Fibroblast of lung (primary cell): ENCODE results near the gene S100A5. TPM values are rescaled to one million over a fixed set of nuclear protein-coding genes. Genes with fewer than 3 reads are reported as not detected.

Experiments used
- DNase-seq, 2 donors: peaks; one replicate each; pipeline versions ENCODE4 v3.0.0 to v3.0.0-alpha.2; 2010; ENCODE audit warnings: low read depth in 2 of 2
- H2AFZ ChIP-seq: 2 replicates; pipeline ENCODE4 v1.5.1; 2012; ENCODE audit warnings: low read length, control low read depth, inconsistent platforms
- H3K27ac ChIP-seq: 2 replicates; pipeline ENCODE4 v1.5.1; 2011; ENCODE audit warnings: low read length, control low read depth; ENCODE audit not compliant: insufficient read depth
- H3K27me3 ChIP-seq: 2 replicates; pipeline ENCODE4 v1.5.1; 2011; ENCODE audit warnings: mild to moderate bottlenecking, low read length; ENCODE audit not compliant: control insufficient read depth, insufficient read depth
- H3K36me3 ChIP-seq: 2 replicates; pipeline ENCODE4 v1.5.1; 2011; ENCODE audit warnings: low read length; ENCODE audit not compliant: control insufficient read depth, insufficient read depth
- H3K4me1 ChIP-seq: 2 replicates; pipeline ENCODE4 v1.5.1; 2011; ENCODE audit warnings: low read length; ENCODE audit not compliant: control insufficient read depth, insufficient read depth; ENCODE audit errors: extremely low read depth
- H3K4me2 ChIP-seq: 2 replicates; pipeline ENCODE4 v1.5.1; 2011; ENCODE audit warnings: low read length, control low read depth; ENCODE audit not compliant: insufficient read depth; ENCODE audit errors: extremely low read depth
- H3K4me3 ChIP-seq, 4 experiments: fragments of 200-600 bp in 1 of 4; sonication (generic) in 1 of 4; replicated peaks in 1 of 4; 2 replicates each; pipeline ENCODE4 v1.5.1; 2011 to 2016; ENCODE audit warnings: low read length in 4 of 4, low read depth in 3 of 4, mild to moderate bottlenecking in 3 of 4, control low read depth in 2 of 4, inconsistent platforms in 1 of 4, mixed read lengths in 1 of 4; ENCODE audit not compliant: insufficient read depth in 1 of 4; ENCODE audit errors: control extremely low read depth in 1 of 4
- H3K79me2 ChIP-seq: 2 replicates; pipeline ENCODE4 v1.5.1; 2012; ENCODE audit warnings: mild to moderate bottlenecking, low read length, inconsistent platforms; ENCODE audit not compliant: control insufficient read depth, insufficient read depth
- H3K9ac ChIP-seq: 2 replicates; pipeline ENCODE4 v1.5.1; 2011; ENCODE audit warnings: mild to moderate bottlenecking, low read length, control low read depth; ENCODE audit not compliant: insufficient read depth
- H3K9me3 ChIP-seq: 2 replicates; pipeline ENCODE4 v1.5.1; 2012; ENCODE audit warnings: low read depth, low read length; ENCODE audit not compliant: control insufficient read depth, insufficient read depth
- H4K20me1 ChIP-seq: 2 replicates; pipeline ENCODE4 v1.5.1; 2011; ENCODE audit warnings: low read length; ENCODE audit not compliant: control insufficient read depth, insufficient read depth; ENCODE audit errors: extremely low read depth
- EZH2 ChIP-seq: IDR thresholded peaks from 2 replicates; pipeline ENCODE4 v1.5.1; 2012; ENCODE audit warnings: low read length, control low read depth, mild to moderate bottlenecking; ENCODE audit errors: missing control alignments
- polyA plus RNA-seq, 2 donors: library from polyadenylated mRNA; depleted of rRNA in 1 of 2; stranded (reverse) in 1 of 2; unstranded in 1 of 2; fragments of >200 nt; gene quantifications; 2 replicates each; pipeline ENCODE4 v1.2.1, GENCODE V29; 2011 to 2012; ENCODE audit warnings: missing spikeins in 1 of 2
- total RNA-seq: library from RNA; depleted of rRNA; stranded (reverse); fragments of >200 nt; gene quantifications from 2 replicates; pipeline ENCODE4 v1.2.1, GENCODE V29; 2014
- TF ChIP-seq, protein P1 (sequence below), 2 donors: IDR thresholded peaks in 1 of 2; conservative IDR thresholded peaks in 1 of 2; 1 replicate in 1 of 2; 2 replicates in 1 of 2; pipeline ENCODE4 v1.5.1; 2011 to 2012; ENCODE audit warnings: low read length in 2 of 2, control low read depth in 1 of 2, inconsistent platforms in 1 of 2, low read depth in 1 of 2, mild to moderate bottlenecking in 1 of 2

S100A5 gene
- total and polyA plus RNA-seq, 2 donors (not counting 1 experiment from before 2014, with no cell fraction given): 0.20 TPM; not detected in 1

DNA sequence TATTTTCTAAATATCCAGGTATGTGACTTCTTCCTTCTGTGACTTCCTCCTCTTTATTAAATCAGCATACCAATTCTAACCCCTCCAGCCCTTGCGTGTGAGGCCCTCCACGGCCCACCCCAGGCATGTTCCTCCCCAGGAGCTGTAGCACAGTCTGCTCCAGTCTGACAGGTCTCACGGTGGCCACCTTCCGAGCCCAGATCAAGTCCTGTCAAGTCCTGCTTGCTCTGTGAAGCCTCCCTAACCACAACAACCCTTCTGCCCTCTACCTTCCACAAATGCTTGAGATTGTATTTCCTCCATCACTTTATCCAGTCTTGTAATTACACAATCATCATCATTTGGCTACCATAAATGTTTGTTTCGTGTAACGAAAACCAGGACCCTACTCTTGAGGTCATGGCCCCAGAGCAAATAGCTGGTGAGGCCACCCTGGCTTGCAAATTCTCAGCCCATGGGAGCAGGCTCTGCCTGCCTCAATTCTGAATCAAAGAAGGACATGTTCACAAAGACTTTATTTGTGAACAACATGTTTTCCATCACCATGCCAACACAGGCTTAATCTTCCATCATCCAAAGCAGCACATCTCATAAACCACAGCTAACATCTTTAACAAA is 47.3 kb downstream of the S100A5 start:
- no peaks in the 10 kb centered on the region for H3K27me3 ChIP-seq
- no peak overlapping the region for H3K27ac ChIP-seq
- no peak overlapping the region for H3K9ac ChIP-seq
- H3K4me1 ChIP-seq: peaks cover 8% of the 10 kb centered on the region
- H3K36me3 ChIP-seq: no peaks in the 10 kb centered on the region
- no peak overlapping the region for H2AFZ ChIP-seq
- H3K9me3 ChIP-seq: no peaks in the 10 kb centered on the region
- TF ChIP-seq, protein P1, sequence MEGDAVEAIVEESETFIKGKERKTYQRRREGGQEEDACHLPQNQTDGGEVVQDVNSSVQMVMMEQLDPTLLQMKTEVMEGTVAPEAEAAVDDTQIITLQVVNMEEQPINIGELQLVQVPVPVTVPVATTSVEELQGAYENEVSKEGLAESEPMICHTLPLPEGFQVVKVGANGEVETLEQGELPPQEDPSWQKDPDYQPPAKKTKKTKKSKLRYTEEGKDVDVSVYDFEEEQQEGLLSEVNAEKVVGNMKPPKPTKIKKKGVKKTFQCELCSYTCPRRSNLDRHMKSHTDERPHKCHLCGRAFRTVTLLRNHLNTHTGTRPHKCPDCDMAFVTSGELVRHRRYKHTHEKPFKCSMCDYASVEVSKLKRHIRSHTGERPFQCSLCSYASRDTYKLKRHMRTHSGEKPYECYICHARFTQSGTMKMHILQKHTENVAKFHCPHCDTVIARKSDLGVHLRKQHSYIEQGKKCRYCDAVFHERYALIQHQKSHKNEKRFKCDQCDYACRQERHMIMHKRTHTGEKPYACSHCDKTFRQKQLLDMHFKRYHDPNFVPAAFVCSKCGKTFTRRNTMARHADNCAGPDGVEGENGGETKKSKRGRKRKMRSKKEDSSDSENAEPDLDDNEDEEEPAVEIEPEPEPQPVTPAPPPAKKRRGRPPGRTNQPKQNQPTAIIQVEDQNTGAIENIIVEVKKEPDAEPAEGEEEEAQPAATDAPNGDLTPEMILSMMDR (conservative IDR thresholded peaks at IDR 0.05 in 1 of 2, IDR thresholded peaks at IDR 0.05 in 1 of 2; ENCODE audit: low read depth in 1 of 2, low read length in 2 of 2): no peak
- no peak for TF ChIP-seq EZH2
- no peak overlapping the region for H3K4me3 ChIP-seq
- DNase-seq: no peak
- H4K20me1 ChIP-seq: no peaks in the 10 kb centered on the region
- no peaks in the 10 kb centered on the region for H3K79me2 ChIP-seq
- H3K4me2 ChIP-seq: no peak overlapping the region

DNA sequence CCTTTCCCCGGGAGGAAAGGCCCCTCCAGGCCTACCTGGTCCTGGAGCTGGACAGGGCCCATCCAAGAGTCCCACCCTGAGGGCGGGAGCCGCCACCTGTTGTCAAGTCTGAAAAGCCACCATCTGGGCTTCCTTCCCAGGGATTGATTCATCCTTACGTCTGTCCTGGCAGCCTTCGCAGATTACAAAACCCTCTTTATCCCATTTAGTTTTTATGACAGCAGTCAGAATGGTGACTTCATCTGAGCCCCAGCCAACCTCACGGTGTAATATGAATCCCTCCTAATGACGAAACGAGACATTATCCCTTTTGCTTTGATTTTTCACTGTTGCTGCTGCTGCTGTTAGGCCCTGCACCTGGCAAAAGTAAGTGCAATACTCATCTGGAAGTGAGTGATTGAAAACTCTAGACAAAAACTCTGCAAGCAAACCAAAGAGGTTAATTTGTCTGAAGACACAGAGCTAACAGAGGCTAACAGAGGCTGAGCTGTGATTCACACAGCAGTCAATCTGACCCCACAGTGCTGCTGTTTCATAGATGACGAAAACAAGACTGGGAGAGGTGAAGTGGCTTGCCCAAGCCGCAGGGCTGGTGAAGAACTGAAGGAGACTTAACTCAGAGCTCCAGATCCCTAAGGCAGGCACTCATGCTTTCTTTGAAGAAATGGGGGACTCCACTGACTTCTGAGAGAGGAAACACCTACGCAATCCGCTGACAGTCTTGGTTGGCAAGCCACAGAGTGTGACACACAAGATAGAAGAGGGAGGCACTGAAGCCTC is 50.3 kb downstream of the S100A5 start:
- peak; percentile 96 to 98 for DNase-seq

DNA sequence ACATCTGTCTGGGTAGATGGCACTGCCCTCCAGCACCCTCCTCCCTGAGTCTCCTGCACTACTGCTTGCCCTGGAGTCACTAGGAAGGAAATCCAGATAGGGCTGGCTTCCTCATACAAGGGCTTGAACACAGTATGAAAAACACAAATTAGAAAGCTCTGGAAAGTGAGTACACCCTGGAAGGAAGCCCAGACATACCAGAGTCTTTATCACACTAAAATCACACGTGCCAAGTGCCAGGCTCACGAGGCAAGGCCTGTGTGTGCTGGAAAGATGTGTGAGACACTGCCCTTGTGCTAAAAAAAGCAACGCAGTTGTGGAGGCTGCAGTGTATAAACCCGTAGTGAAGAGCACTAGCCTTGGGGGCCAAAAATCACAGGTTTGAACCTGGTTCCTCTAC is 52.0 kb downstream of the S100A5 start:
- TF ChIP-seq EZH2: no peak
- TF ChIP-seq, protein P1 (conservative IDR thresholded peaks at IDR 0.05 in 1 of 2, IDR thresholded peaks at IDR 0.05 in 1 of 2; ENCODE audit: low read depth in 1 of 2, low read length in 2 of 2): no peak
- DNase-seq: peak in 1 of 2 donors; percentile 85
- peaks cover 3% of the 10 kb centered on the region for H3K27me3 ChIP-seq
- no peak overlapping the region for H2AFZ ChIP-seq
- no peak overlapping the region for H3K27ac ChIP-seq
- no peaks in the 10 kb centered on the region for H3K79me2 ChIP-seq
- H3K36me3 ChIP-seq: no peaks in the 10 kb centered on the region
- peak overlapping the region; percentile 42 for H3K4me2 ChIP-seq
- no peaks in the 10 kb centered on the region for H3K9me3 ChIP-seq
- no peak overlapping the region for H3K4me3 ChIP-seq
- H3K4me1 ChIP-seq: peaks cover 8% of the 10 kb centered on the region
- H3K9ac ChIP-seq: no peak overlapping the region
- no peaks in the 10 kb centered on the region for H4K20me1 ChIP-seq

More for the DNA sequence above, 50.3 kb downstream of the S100A5 start:
- Histone ChIP-seq H3K4me3 (peak overlapping the region in 1 of 4 experiments; percentile 0), H2AFZ (peak overlapping the region; percentile 51), H3K4me1 (peaks cover 8% of the 10 kb centered on the region), H3K9me3 (no peaks in the 10 kb centered on the region), H4K20me1 (no peaks in the 10 kb centered on the region), H3K27ac (peak overlapping the region; percentile 63), H3K27me3 (no peaks in the 10 kb centered on the region), H3K36me3 (no peaks in the 10 kb centered on the region), H3K9ac (no peak overlapping the region), H3K79me2 (no peaks in the 10 kb centered on the region), H3K4me2 (peak overlapping the region; percentile 87)
- TF ChIP-seq, protein P1 (conservative IDR thresholded peaks at IDR 0.05 in 1 of 2, IDR thresholded peaks at IDR 0.05 in 1 of 2; ENCODE audit: low read depth in 1 of 2, low read length in 2 of 2): no peak
- no peak for TF ChIP-seq EZH2
